GM20000 (cell line): ENCODE measurements around the gene TNF.
A peak's percentile ranks its signal among the peaks of the same experiment; 100 is the strongest.

Experiments used
- DNase-seq: peaks from one replicate; pipeline ENCODE4 v3.0.0; 2012; ENCODE audit warnings: low spot score
- CTCF ChIP-seq: IDR thresholded peaks from 2 replicates; pipeline ENCODE4 v1.5.1; 2012; ENCODE audit warnings: mild to moderate bottlenecking, control low read depth; ENCODE audit errors: extremely low read depth, missing control alignments

TNF gene

GRCh38 chr6:31573239-31574105, 1.9 kb upstream of the TNF start:
- no peak for TF ChIP-seq CTCF
- no peak for DNase-seq

- peak; percentile 12 for TF ChIP-seq CTCF
- DNase-seq: peak; percentile 17
These were observed 981 bp upstream of the TNF start for GRCh38 chr6:31574106-31575061.

- TF ChIP-seq CTCF: no peak
- DNase-seq: peak; percentile 31
These were observed 754 bp downstream of the TNF start for GRCh38 chr6:31575952-31576685.

GRCh38 chr6:31576897-31577578, 1.7 kb downstream of the TNF start:
- DNase-seq: peak; percentile 61
- TF ChIP-seq CTCF: no peak

- DNase-seq: no peak
- TF ChIP-seq CTCF: no peak
These were observed 2.2 kb downstream of the TNF start for GRCh38 chr6:31577579-31577966.

- DNase-seq: peak; percentile 12
- TF ChIP-seq CTCF: no peak
These were observed 3.1 kb downstream of the TNF start for GRCh38 chr6:31578184-31579118.
